Mammary epithelial cell (primary cell): ENCODE data around the gene FNDC3B.

ENCODE experiments used
- EZH2 ChIP-seq: IDR thresholded peaks from 2 replicates; pipeline ENCODE4 v1.6.1; 2012; ENCODE audit warnings: low read length, inconsistent platforms, borderline replicate concordance
- TF ChIP-seq, protein P1 (sequence below), 2 donors: IDR thresholded peaks in 1 of 2; conservative IDR thresholded peaks in 1 of 2; 2 replicates each; pipeline ENCODE4 v1.5.1; 2011 to 2012; ENCODE audit warnings: inconsistent platforms in 2 of 2, low read length in 2 of 2, mild to moderate bottlenecking in 2 of 2, control low read depth in 1 of 2, low read depth in 1 of 2; ENCODE audit not compliant: insufficient read depth in 1 of 2; ENCODE audit errors: extremely low read depth in 1 of 2

GRCh38 chr3:172201870-172202236 lies 162.5 kb downstream of the FNDC3B start:
- TF ChIP-seq, protein P1, sequence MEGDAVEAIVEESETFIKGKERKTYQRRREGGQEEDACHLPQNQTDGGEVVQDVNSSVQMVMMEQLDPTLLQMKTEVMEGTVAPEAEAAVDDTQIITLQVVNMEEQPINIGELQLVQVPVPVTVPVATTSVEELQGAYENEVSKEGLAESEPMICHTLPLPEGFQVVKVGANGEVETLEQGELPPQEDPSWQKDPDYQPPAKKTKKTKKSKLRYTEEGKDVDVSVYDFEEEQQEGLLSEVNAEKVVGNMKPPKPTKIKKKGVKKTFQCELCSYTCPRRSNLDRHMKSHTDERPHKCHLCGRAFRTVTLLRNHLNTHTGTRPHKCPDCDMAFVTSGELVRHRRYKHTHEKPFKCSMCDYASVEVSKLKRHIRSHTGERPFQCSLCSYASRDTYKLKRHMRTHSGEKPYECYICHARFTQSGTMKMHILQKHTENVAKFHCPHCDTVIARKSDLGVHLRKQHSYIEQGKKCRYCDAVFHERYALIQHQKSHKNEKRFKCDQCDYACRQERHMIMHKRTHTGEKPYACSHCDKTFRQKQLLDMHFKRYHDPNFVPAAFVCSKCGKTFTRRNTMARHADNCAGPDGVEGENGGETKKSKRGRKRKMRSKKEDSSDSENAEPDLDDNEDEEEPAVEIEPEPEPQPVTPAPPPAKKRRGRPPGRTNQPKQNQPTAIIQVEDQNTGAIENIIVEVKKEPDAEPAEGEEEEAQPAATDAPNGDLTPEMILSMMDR (conservative IDR thresholded peaks at IDR 0.05 in 1 of 2, IDR thresholded peaks at IDR 0.05 in 1 of 2; ENCODE audit: extremely low read depth in 1 of 2, insufficient read depth in 1 of 2, low read depth in 1 of 2, low read length in 2 of 2), result peak in 1 of 2 donors; percentile 5
- no peak for TF ChIP-seq EZH2
